KMS-11 (cell line): Measurements from ENCODE around the gene NGB.

Source experiments
- H2AFZ ChIP-seq: fragments of 200-600 bp; sonication (generic); 2 replicates; pipeline ENCODE4 v1.6.1; 2016; ENCODE audit warnings: antibody characterized with exemption, mixed run types, low read depth
- H3K27ac ChIP-seq: fragments of 200-600 bp; sonication (generic); 2 replicates; pipeline ENCODE4 v1.6.1; 2016; ENCODE audit warnings: mild to moderate bottlenecking, mixed run types
- H3K27me3 ChIP-seq: fragments of 200-600 bp; sonication (generic); 2 replicates; pipeline ENCODE4 v1.6.1; 2017; ENCODE audit warnings: mild to moderate bottlenecking, low read depth, mixed run types, moderate library complexity; ENCODE audit not compliant: insufficient read depth
- H3K36me3 ChIP-seq: fragments of 200-600 bp; sonication (generic); 2 replicates; pipeline ENCODE4 v1.6.1; 2017; ENCODE audit warnings: mild to moderate bottlenecking, mixed run types; ENCODE audit not compliant: insufficient read depth
- H3K4me1 ChIP-seq: fragments of 200-600 bp; sonication (generic); 2 replicates; pipeline ENCODE4 v1.6.1; 2016; ENCODE audit warnings: mild to moderate bottlenecking, low read depth, mixed run types; ENCODE audit not compliant: poor library complexity, severe bottlenecking
- H3K4me2 ChIP-seq: fragments of 200-600 bp; sonication (generic); 2 replicates; pipeline ENCODE4 v1.7.0; 2016; ENCODE audit warnings: mild to moderate bottlenecking, mixed run types
- H3K4me3 ChIP-seq: fragments of 200-600 bp; sonication (generic); IDR thresholded peaks from 2 replicates; pipeline ENCODE4 v1.6.1; 2017; ENCODE audit warnings: low read depth, low read length, mixed read lengths; ENCODE audit not compliant: insufficient read depth
- H3K79me2 ChIP-seq: fragments of 200-600 bp; sonication (generic); 2 replicates; pipeline ENCODE4 v1.6.1; 2016; ENCODE audit warnings: low read depth, mixed run types; ENCODE audit not compliant: insufficient read depth
- H3K9ac ChIP-seq: fragments of 200-600 bp; sonication (generic); 2 replicates; pipeline ENCODE4 v1.6.1; 2016; ENCODE audit warnings: mild to moderate bottlenecking, mixed run types
- H4K20me1 ChIP-seq: fragments of 200-600 bp; sonication (generic); 2 replicates; pipeline ENCODE4 v1.6.1; 2016; ENCODE audit warnings: mild to moderate bottlenecking, mixed run types; ENCODE audit not compliant: insufficient read depth
- CTCF ChIP-seq: fragments of 200-600 bp; sonication (generic); conservative IDR thresholded peaks from 2 replicates; pipeline ENCODE4 v1.6.1; 2017; ENCODE audit warnings: low read depth, mild to moderate bottlenecking, antibody characterized with exemption, low read length, moderate library complexity, mixed read lengths

NGB gene

DNA sequence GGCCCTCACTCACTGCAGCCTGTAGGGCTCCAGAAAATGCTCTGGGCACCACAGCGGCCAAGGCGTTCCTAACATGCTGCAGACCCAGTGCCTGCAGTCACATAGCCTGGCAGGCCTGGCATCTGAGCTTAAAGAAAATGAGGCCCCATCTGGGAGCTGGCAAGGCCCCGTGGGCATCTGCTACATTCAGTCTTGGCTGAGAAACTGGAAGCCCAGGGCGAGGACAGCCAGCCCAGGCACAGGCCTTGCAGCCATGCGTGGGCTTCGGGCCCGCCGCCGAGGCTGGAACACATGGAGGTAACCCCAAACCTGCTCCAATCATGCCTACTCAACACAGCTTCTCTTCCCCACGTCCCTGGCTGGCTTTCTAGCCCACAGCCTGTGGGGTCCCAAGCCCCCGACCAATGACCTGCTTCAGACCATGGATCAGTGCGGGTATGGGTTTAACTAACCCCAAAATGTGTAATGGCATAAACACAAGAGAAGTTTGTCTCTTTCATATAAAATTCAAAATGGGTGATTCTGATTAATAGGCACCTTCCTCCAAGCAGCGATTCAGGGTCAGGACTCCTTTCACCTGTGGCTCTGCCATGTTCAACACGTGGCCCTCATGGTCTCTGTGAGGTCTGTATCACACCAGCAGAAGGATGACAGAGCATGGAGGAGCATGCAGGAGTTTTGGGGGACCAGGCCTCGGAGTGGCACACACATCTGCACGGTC, 6.4 kb downstream of the NGB start:
- H3K36me3 ChIP-seq: no peaks in the 10 kb centered on the region
- H3K4me3 ChIP-seq: no peak overlapping the region
- no peak overlapping the region for H3K9ac ChIP-seq
- H3K79me2 ChIP-seq: no peaks in the 10 kb centered on the region
- H3K4me2 ChIP-seq: no peak overlapping the region
- H2AFZ ChIP-seq: no peak overlapping the region
- H3K27me3 ChIP-seq: no peaks in the 10 kb centered on the region
- no peak overlapping the region for H3K27ac ChIP-seq
- H4K20me1 ChIP-seq: no peaks in the 10 kb centered on the region
- no peaks in the 10 kb centered on the region for H3K4me1 ChIP-seq
- TF ChIP-seq CTCF: no peak

- Histone ChIP-seq H2AFZ (no peak overlapping the region), H3K9ac (no peak overlapping the region), H3K27ac (no peak overlapping the region), H3K27me3 (no peaks in the 10 kb centered on the region), H4K20me1 (no peaks in the 10 kb centered on the region), H3K4me3 (no peak overlapping the region), H3K4me1 (no peaks in the 10 kb centered on the region), H3K79me2 (no peaks in the 10 kb centered on the region), H3K36me3 (no peaks in the 10 kb centered on the region), H3K4me2 (no peak overlapping the region)
- TF ChIP-seq CTCF: no peak
These were observed 10.4 kb downstream of the NGB start for GRCh38 chr14:77260631-77261030.

DNA sequence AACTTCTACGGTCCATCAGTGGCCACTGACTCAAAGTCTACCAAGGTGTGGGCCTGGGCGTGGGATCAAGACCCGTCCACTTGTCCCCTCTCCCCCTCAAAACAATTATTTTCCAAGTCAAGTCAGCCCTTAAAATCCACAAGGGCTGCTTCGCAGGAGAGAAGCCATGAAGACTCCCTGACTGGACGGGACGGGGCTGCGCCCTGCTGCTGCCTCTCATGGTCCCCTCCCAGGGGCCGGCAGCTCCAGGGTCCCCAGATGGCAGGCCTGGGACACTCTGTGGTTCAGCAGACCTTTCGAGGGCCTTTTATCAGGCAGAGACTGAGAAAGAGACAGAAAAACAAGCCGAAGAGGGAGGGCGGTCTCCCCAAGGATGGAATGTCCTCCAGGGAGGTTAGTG, 10.8 kb downstream of the NGB start:
- H4K20me1 ChIP-seq: no peaks in the 10 kb centered on the region
- no peak overlapping the region for H3K4me2 ChIP-seq
- no peak overlapping the region for H3K27ac ChIP-seq
- H3K4me3 ChIP-seq: no peak overlapping the region
- no peaks in the 10 kb centered on the region for H3K79me2 ChIP-seq
- H2AFZ ChIP-seq: no peak overlapping the region
- no peaks in the 10 kb centered on the region for H3K27me3 ChIP-seq
- TF ChIP-seq CTCF: no peak
- H3K9ac ChIP-seq: no peak overlapping the region
- no peaks in the 10 kb centered on the region for H3K36me3 ChIP-seq
- no peaks in the 10 kb centered on the region for H3K4me1 ChIP-seq

DNA sequence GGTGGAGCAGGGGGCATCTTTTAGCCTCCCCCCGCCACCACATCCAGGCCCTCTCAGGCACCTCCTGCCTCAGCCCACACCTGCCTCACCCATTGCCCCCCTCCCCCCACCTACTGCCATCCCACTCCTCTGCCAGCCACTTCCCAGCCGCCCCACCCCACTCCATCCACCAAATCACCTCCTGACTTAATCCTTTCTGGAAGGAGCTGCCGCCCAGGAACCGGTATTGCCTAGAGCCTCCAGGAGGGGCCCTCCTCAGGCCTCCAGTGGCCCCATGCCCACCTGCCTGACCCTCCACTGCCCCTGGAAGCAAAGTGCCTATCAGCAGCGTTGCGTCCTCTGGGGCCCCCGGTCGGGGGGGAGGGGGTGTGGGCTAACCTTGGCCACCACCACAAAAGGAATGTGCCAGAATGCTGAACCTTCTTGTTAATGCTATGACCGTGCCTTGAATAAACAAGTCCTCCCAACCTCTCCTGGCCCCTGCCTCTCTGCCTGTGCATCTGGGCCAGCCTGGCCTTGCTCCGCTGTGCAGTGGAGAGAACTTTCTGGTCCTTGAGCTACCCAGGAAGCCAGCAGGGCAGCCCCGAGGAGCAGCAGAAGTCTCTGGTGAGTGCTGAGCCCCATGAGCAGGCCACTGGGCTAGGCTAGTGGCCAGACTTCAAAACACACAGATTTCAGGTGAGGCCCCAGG, 11.8 kb downstream of the NGB start:
- Histone ChIP-seq H3K4me1 (no peaks in the 10 kb centered on the region), H3K9ac (no peak overlapping the region), H3K36me3 (no peaks in the 10 kb centered on the region), H3K79me2 (no peaks in the 10 kb centered on the region), H4K20me1 (no peaks in the 10 kb centered on the region), H3K27ac (no peak overlapping the region), H3K4me3 (no peak overlapping the region), H2AFZ (no peak overlapping the region), H3K27me3 (no peaks in the 10 kb centered on the region), H3K4me2 (no peak overlapping the region)
- TF ChIP-seq CTCF: no peak
